SK-N-SH (cell line): ENCODE results near the gene SLC2A13. TPM values are rescaled to one million over a fixed set of nuclear protein-coding genes. Genes with fewer than 3 reads are reported as not detected.

Experiments
- CTCF ChIA-PET: fragments of 300-600, 350-600 bp; formaldehyde crosslinking; extraction: SDS; loops from one replicate; lab custom pipeline; 2021; lab: Yijun Ruan, JAX
- POLR2A ChIA-PET: fragments of 350-600 bp; sonication (Branson Sonifier 250); formaldehyde crosslinking; extraction: SDS; loops from one replicate; lab custom pipeline; 2020; ENCODE audit warnings: antibody characterized with exemption, inconsistent platforms; lab: Yijun Ruan, JAX
- DNase-seq: peaks from one replicate; pipeline ENCODE4 v3.0.0; 2012
- H2AFZ ChIP-seq: fragments of 200-600 bp; sonication (generic); 2 replicates; pipeline ENCODE4 v1.8.1; 2016; ENCODE audit warnings: antibody characterized with exemption, mild to moderate bottlenecking, low read depth
- H3F3A ChIP-seq: fragments of 200-600 bp; sonication (generic); replicated peaks from 2 replicates; pipeline ENCODE3; 2016; ENCODE audit warnings: antibody characterized with exemption, mild to moderate bottlenecking; ENCODE audit not compliant: insufficient read depth
- H3K27ac ChIP-seq, 2 experiments: fragments of 200-500 bp in 1 of 2; fragments of 200-600 bp in 1 of 2; sonication (Bioruptor generic) in 1 of 2; sonication (generic), shearing (Covaris generic) in 1 of 2; 2 replicates each; pipeline versions ENCODE4 v1.5.1 to v1.6.1; 2014 to 2016; ENCODE audit warnings: low read depth in 2 of 2, inconsistent platforms in 1 of 2, low read length in 1 of 2, mild to moderate bottlenecking in 1 of 2, mixed read lengths in 1 of 2
- H3K27me3 ChIP-seq: fragments of 200-600 bp; sonication (generic), shearing (Covaris generic); 2 replicates; pipeline ENCODE4 v1.6.1; 2016; ENCODE audit warnings: mixed run types; ENCODE audit not compliant: insufficient read depth
- H3K36me3 ChIP-seq, 2 experiments: fragments of 200-500 bp in 1 of 2; fragments of 200-600 bp in 1 of 2; sonication (Bioruptor generic) in 1 of 2; sonication (generic) in 1 of 2; replicated peaks in 1 of 2; 2 replicates each; pipeline versions ENCODE3 to v1.5.1; 2014 to 2016; ENCODE audit warnings: low read length in 1 of 2, mild to moderate bottlenecking in 1 of 2; ENCODE audit not compliant: insufficient read depth in 2 of 2, control insufficient read depth in 1 of 2
- H3K4me1 ChIP-seq, 2 experiments: fragments of 200-500 bp in 1 of 2; fragments of 200-600 bp in 1 of 2; sonication (Bioruptor generic) in 1 of 2; sonication (generic), shearing (Covaris generic) in 1 of 2; 2 replicates each; pipeline versions ENCODE4 v1.5.1 to v1.6.1; 2014 to 2016; ENCODE audit warnings: low read depth in 1 of 2, low read length in 1 of 2, mixed run types in 1 of 2; ENCODE audit not compliant: insufficient read depth in 2 of 2, control insufficient read depth in 1 of 2
- H3K4me2 ChIP-seq: fragments of 200-600 bp; sonication (generic), shearing (Covaris generic); 2 replicates; pipeline ENCODE4 v1.6.1; 2017; ENCODE audit warnings: mixed run types
- H3K4me3 ChIP-seq, 2 experiments: fragments of 200-500 bp in 1 of 2; fragments of 200-600 bp in 1 of 2; sonication (Bioruptor generic) in 1 of 2; sonication (generic), shearing (Covaris generic) in 1 of 2; 2 replicates each; pipeline versions ENCODE4 v1.5.1 to v1.8.1; 2014 to 2016; ENCODE audit warnings: low read depth in 2 of 2, inconsistent platforms in 1 of 2, low read length in 1 of 2, mild to moderate bottlenecking in 1 of 2, mixed read lengths in 1 of 2, moderate library complexity in 1 of 2
- H3K79me2 ChIP-seq: fragments of 200-600 bp; sonication (generic); 2 replicates; pipeline ENCODE4 v1.8.1; 2017; ENCODE audit warnings: mild to moderate bottlenecking; ENCODE audit not compliant: insufficient read depth
- H3K9ac ChIP-seq: fragments of 200-600 bp; sonication (generic); 2 replicates; pipeline ENCODE4 v1.6.1; 2017; ENCODE audit warnings: mixed run types
- H3K9me2 ChIP-seq: fragments of 200-600 bp; sonication (generic); 2 replicates; pipeline ENCODE4 v1.6.1; 2017; ENCODE audit warnings: mixed run types
- H3K9me3 ChIP-seq: fragments of 200-600 bp; sonication (generic); 2 replicates; pipeline ENCODE4 v1.6.1; 2017; ENCODE audit warnings: mixed run types, mild to moderate bottlenecking, moderate library complexity
- H4K20me1 ChIP-seq: fragments of 200-600 bp; sonication (generic); 2 replicates; pipeline ENCODE4 v1.6.1; 2017; ENCODE audit warnings: mild to moderate bottlenecking, mixed run types; ENCODE audit not compliant: insufficient read depth
- ELF1 ChIP-seq: IDR thresholded peaks from 2 replicates; pipeline ENCODE4 v1.4.0; 2012
- EP300 ChIP-seq, 2 experiments: IDR thresholded peaks; 2 replicates each; pipeline versions ENCODE4 v1.4.0 to v1.6.1; 2012; ENCODE audit warnings: borderline replicate concordance in 1 of 2, low read depth in 1 of 2, low read length in 1 of 2
- EZH2phosphoT487 ChIP-seq: fragments of 200-600 bp; sonication (generic); IDR thresholded peaks from 2 replicates; pipeline ENCODE4 v1.6.1; 2017; ENCODE audit warnings: low read depth, mixed run types, mild to moderate bottlenecking, antibody characterized with exemption, moderate library complexity, borderline replicate concordance
- FOSL2 ChIP-seq: IDR thresholded peaks from 2 replicates; pipeline ENCODE4 v1.4.0; 2012; ENCODE audit warnings: low read depth, mild to moderate bottlenecking, moderate library complexity, borderline replicate concordance
- FOXM1 ChIP-seq: IDR thresholded peaks from 2 replicates; pipeline ENCODE4 v1.4.0; 2012; ENCODE audit warnings: low read depth, mild to moderate bottlenecking
- GABPA ChIP-seq: IDR thresholded peaks from 2 replicates; pipeline ENCODE4 v1.4.0; 2012; ENCODE audit warnings: low read depth, mild to moderate bottlenecking
- GATA2 ChIP-seq: sonication (generic); formaldehyde crosslinking; IDR thresholded peaks from 2 replicates; pipeline ENCODE4 v1.5.0; 2020; ENCODE audit warnings: mild to moderate bottlenecking, missing genetic modification reagents
- MEF2A ChIP-seq: IDR thresholded peaks from 2 replicates; pipeline ENCODE4 v1.4.0; 2012; ENCODE audit warnings: low read depth, borderline replicate concordance
- NRF1 ChIP-seq: IDR thresholded peaks from 2 replicates; pipeline ENCODE4 v1.6.1; 2012; ENCODE audit warnings: low read depth, mild to moderate bottlenecking, low read length
- PBX3 ChIP-seq: IDR thresholded peaks from 2 replicates; pipeline ENCODE4; 2012
- POLR2AphosphoS5 ChIP-seq: IDR thresholded peaks from 2 replicates; pipeline ENCODE4 v1.6.1; 2012; ENCODE audit warnings: low read depth, low read length
- RAD21 ChIP-seq: IDR thresholded peaks from 2 replicates; pipeline ENCODE4 v1.6.1; 2012; ENCODE audit warnings: mild to moderate bottlenecking, low read length
- REST ChIP-seq: IDR thresholded peaks from 2 replicates; pipeline ENCODE4 v1.6.1; 2012; ENCODE audit warnings: mild to moderate bottlenecking, low read depth, low read length, moderate library complexity
- RFX5 ChIP-seq: IDR thresholded peaks from 2 replicates; pipeline ENCODE4 v1.6.1; 2012; ENCODE audit warnings: mild to moderate bottlenecking, improper control_type of control experiment, low read length
- SIN3A ChIP-seq: IDR thresholded peaks from 2 replicates; pipeline ENCODE4 v1.6.1; 2012; ENCODE audit warnings: low read depth, mild to moderate bottlenecking, low read length, moderate library complexity, borderline replicate concordance
- TEAD4 ChIP-seq: IDR thresholded peaks from 2 replicates; pipeline ENCODE4 v1.4.0; 2012; ENCODE audit warnings: mild to moderate bottlenecking, borderline replicate concordance; ENCODE audit not compliant: insufficient read depth
- USF2 ChIP-seq: fragments of 150-350 bp; IDR thresholded peaks from 2 replicates; pipeline ENCODE4 v1.6.1; 2017; ENCODE audit warnings: antibody characterized with exemption, low read length, low read depth, borderline replicate concordance
- WGBS: methylation state at CpG from one replicate; pipeline ENCODE4 v1.1.6; 2017; ENCODE audit warnings: low lambda C conversion rate; 5-methylcytosine and 5-hydroxymethylcytosine counted together
- polyA plus RNA-seq, 3 experiments: library from polyadenylated mRNA; depleted of rRNA; stranded (reverse); fragments of >200 nt; gene quantifications; 2 replicates each; pipeline ENCODE4 v1.2.3, GENCODE V29; 2012
- TF ChIP-seq, protein P1 (sequence below): IDR thresholded peaks from 2 replicates; pipeline ENCODE4 v1.4.0; 2012; ENCODE audit warnings: low read depth, borderline replicate concordance

The SLC2A13 gene
- polyA plus RNA-seq, 1 of the 3 experiments (the other 2 are of a cell fraction): 0.21 TPM

DNA sequence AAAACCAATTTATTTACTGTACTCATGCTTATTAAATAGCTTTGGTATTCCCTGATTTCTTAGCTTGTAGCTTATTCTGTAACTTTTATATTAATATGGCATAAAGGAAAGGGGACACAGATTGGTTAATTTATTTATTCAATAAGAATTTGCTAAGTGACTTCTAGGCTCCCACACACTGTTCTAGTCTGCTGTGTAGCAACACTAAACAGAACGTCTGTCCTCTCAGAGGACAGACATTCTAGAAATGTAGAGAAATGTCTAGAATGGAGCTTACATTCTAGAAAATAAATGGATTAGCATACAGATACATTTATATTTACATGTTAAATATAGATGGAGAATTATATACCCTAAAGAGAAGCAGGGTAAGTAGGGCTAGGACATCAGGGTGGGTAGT lies 301.4 kb downstream of the SLC2A13 start:
- DNase-seq: no peak
- 41% methylated on average over 1 of the region's 1 CpG for WGBS
- Histone ChIP-seq H3K79me2 (no peaks in the 10 kb centered on the region), H4K20me1 (no peaks in the 10 kb centered on the region), H2AFZ (no peak overlapping the region), H3K4me2 (no peak overlapping the region), H3K9ac (no peak overlapping the region), H3F3A (no peaks in the 10 kb centered on the region), H3K27ac (no peak overlapping the region), H3K4me1 (no peaks in the 10 kb centered on the region), H3K27me3 (no peaks in the 10 kb centered on the region), H3K9me2 (no peaks in the 10 kb centered on the region), H3K4me3 (no peak overlapping the region), H3K9me3 (no peaks in the 10 kb centered on the region), H3K36me3 (no peaks in the 10 kb centered on the region)
- TF ChIP-seq RAD21 (no peak), ELF1 (no peak), FOXM1 (no peak), USF2 (no peak), GABPA (no peak), TEAD4 (no peak), EP300 (IDR thresholded peaks at IDR 0.05; ENCODE audit: borderline replicate concordance in 1 of 2, low read depth in 1 of 2, low read length in 1 of 2) (no peak), PBX3 (no peak), SIN3A (no peak), FOSL2 (no peak), REST (no peak), EZH2phosphoT487 (no peak), NRF1 (no peak), POLR2AphosphoS5 (no peak), MEF2A (no peak), GATA2 (no peak), RFX5 (no peak)
- TF ChIP-seq, protein P1, sequence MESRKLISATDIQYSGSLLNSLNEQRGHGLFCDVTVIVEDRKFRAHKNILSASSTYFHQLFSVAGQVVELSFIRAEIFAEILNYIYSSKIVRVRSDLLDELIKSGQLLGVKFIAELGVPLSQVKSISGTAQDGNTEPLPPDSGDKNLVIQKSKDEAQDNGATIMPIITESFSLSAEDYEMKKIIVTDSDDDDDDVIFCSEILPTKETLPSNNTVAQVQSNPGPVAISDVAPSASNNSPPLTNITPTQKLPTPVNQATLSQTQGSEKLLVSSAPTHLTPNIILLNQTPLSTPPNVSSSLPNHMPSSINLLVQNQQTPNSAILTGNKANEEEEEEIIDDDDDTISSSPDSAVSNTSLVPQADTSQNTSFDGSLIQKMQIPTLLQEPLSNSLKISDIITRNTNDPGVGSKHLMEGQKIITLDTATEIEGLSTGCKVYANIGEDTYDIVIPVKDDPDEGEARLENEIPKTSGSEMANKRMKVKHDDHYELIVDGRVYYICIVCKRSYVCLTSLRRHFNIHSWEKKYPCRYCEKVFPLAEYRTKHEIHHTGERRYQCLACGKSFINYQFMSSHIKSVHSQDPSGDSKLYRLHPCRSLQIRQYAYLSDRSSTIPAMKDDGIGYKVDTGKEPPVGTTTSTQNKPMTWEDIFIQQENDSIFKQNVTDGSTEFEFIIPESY: no peak
- CTCF ChIA-PET: interaction anchor here (0.8 to 2.5 kb wide), 3 partner anchors 10 to 186 kb away, joined by 3 to 13 read pairs (median 5); no protein-coding TSS in a partner anchor
- POLR2A ChIA-PET: no interaction called here
